ENCODE measurements around the gene DONSON. TPM values are rescaled to one million over a fixed set of nuclear protein-coding genes. Genes with fewer than 3 reads are reported as not detected.
"Not testable (repeated sequence)": the region's sequence is repeated elsewhere in the genome, so short reads cannot be mapped to it uniquely, and the experiment has no call there.

DONSON gene, protein sequence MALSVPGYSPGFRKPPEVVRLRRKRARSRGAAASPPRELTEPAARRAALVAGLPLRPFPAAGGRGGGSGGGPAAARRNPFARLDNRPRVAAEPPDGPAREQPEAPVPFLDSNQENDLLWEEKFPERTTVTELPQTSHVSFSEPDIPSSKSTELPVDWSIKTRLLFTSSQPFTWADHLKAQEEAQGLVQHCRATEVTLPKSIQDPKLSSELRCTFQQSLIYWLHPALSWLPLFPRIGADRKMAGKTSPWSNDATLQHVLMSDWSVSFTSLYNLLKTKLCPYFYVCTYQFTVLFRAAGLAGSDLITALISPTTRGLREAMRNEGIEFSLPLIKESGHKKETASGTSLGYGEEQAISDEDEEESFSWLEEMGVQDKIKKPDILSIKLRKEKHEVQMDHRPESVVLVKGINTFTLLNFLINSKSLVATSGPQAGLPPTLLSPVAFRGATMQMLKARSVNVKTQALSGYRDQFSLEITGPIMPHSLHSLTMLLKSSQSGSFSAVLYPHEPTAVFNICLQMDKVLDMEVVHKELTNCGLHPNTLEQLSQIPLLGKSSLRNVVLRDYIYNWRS
- total RNA-seq: 10.3 TPM

DNA sequence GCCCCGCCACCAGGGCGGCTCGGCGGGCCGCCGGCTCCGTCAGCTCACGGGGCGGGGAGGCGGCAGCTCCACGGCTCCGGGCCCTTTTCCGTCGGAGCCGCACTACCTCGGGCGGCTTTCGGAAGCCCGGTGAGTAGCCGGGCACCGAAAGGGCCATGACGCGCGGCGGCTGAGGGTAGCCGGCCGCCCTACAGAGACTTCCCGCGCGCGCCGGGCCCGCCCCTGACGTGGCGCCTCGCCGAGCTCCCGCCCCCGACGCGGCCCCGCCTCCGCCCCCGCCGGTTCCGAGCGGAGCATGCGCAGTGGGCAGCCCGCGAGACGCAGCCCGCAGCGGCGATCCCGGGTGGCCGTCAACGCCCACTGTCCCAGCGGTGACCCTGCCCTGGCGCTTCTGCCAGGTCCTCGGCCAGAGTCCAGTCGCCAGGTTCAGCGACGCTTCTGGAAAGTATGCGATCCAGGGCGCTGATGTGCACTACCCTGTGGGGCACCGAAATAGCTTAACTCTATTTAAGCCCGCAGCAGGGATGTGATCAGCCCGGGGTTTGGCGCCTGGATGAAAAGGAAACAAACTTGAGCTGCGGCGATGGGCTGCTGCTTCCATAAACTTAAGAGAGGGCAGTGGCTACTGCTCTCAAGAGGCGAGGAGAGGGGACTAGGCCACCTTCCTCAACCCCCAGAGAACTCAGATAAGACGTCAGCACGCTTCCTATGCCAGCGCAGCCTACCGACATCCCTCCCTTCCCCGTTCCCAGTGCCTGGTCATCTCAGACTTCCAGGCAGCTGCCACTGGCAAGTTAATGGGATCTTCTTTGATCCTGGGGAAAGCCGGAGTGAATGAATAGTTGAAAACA is at the start of gene DONSON:
DONSON (minus strand) TSS at position 200 of the 851 bp plus-strand sequence; CDS start at position 157, 43 bp downstream.
- Histone ChIP-seq H3K9me3 (no peaks in the 10 kb centered on the region), H3K27ac (peak within 1 kb of the TSS; percentile 85), H3K4me1 (peaks cover 18% of the 10 kb centered on the region), H3K36me3 (no peaks in the 10 kb centered on the region), H3K4me3 (peak within 1 kb of the TSS; percentile 61 to 70), H3K27me3 (no peaks in the 10 kb centered on the region)
- peak in 1 of 2 donors; percentile 46 for TF ChIP-seq POLR2A (IDR thresholded peaks at IDR 0.05)
- peak; percentile 32 to 83 for TF ChIP-seq POLR2AphosphoS5 (IDR thresholded peaks at IDR 0.05; ENCODE audit: insufficient read depth in 1 of 2, low read depth in 1 of 2)
- TF ChIP-seq, protein P1, sequence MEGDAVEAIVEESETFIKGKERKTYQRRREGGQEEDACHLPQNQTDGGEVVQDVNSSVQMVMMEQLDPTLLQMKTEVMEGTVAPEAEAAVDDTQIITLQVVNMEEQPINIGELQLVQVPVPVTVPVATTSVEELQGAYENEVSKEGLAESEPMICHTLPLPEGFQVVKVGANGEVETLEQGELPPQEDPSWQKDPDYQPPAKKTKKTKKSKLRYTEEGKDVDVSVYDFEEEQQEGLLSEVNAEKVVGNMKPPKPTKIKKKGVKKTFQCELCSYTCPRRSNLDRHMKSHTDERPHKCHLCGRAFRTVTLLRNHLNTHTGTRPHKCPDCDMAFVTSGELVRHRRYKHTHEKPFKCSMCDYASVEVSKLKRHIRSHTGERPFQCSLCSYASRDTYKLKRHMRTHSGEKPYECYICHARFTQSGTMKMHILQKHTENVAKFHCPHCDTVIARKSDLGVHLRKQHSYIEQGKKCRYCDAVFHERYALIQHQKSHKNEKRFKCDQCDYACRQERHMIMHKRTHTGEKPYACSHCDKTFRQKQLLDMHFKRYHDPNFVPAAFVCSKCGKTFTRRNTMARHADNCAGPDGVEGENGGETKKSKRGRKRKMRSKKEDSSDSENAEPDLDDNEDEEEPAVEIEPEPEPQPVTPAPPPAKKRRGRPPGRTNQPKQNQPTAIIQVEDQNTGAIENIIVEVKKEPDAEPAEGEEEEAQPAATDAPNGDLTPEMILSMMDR (IDR thresholded peaks at IDR 0.05): no peak
- intact Hi-C loops (cut with DNase I): no loop called here
- peak in 1 of 2 donors; percentile 89 for DNase-seq (ENCODE audit: extremely low spot score in 2 of 2)

DNA sequence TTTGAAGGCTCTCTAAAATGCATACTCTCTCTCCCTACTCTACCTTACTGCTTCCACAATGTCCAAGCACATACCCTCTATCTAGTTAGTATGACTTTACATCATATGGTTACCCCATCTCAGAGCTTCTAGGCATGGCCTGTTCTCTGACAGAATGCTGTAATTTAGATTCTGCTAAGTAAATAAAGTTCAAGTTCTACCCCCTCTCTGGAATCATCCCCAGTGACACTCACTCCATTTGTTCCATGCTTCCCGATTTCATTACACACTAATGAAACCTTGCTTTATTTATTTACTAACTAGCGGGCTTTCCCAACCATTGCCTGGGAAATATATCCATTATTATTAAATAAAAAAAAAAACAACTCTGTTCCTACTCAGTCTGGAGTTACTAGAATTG is 45.8 kb upstream of the DONSON start:
- Histone ChIP-seq H3K36me3 (peaks cover 0 to 8% of the 10 kb centered on the region in 2 donors), H3K27me3 (no peaks in the 10 kb centered on the region), H3K4me1 (peaks cover 15% of the 10 kb centered on the region), H3K4me3 (no peak overlapping the region), H3K9me3 (no peaks in the 10 kb centered on the region), H3K27ac (no peak overlapping the region)
- TF ChIP-seq POLR2A (IDR thresholded peaks at IDR 0.05) (no peak), POLR2AphosphoS5 (IDR thresholded peaks at IDR 0.05; ENCODE audit: insufficient read depth in 1 of 2, low read depth in 1 of 2) (no peak)
- TF ChIP-seq, protein P1 (IDR thresholded peaks at IDR 0.05): no peak
- intact Hi-C loops (cut with DNase I): no loop called here
- no peak for DNase-seq (ENCODE audit: extremely low spot score in 2 of 2)

DNA sequence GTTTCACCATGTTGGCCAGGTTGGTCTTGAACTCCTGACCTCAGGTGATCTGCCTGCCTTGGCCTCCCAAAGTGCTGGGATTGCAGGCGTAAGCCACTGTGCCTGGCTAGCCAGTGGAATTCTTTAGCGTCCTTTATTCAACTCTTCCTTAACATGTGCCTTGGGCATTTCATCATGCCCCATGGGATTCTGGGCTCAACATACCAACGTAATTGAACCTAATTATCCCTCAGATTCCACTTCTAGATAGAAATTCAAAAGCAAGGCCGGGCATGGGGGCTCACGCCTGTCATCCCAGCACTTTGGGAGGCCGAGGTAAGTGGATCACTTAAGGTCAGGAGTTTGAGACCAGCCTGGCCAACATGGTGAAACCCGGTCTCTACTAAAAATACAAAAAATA is 37.7 kb upstream of the DONSON start:
- H3K27me3 ChIP-seq; H3K27ac ChIP-seq; intact Hi-C loops (cut with DNase I); H3K9me3 ChIP-seq; H3K4me1 ChIP-seq; DNase-seq (ENCODE audit: extremely low spot score in 2 of 2); H3K4me3 ChIP-seq: not testable (repeated sequence)
- H3K36me3 ChIP-seq: peaks cover 0 to 20% of the 10 kb centered on the region in 2 donors

DNA sequence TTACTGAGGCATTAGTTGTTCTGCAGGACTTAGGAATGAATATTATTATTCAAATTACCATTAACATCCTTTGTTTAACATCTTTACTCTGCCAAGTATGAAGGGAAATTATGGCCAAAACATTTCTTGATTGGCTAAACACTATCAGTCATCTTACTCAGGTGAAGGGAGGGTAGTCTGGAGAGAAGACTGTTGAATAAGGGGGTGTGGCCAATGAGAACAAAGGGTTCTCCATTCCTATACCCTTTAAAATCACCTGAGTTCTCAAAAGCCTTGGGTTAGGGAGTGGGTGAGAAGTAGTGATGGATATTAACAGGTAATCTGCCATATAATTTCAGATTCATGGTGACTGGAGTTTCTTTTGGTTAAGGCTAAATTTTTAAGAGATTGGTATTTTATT is 33.8 kb upstream of the DONSON start:
- peaks cover 0 to 18% of the 10 kb centered on the region in 2 donors for H3K36me3 ChIP-seq
- TF ChIP-seq POLR2A (IDR thresholded peaks at IDR 0.05): no peak
- TF ChIP-seq, protein P1 (IDR thresholded peaks at IDR 0.05): no peak
- TF ChIP-seq POLR2AphosphoS5 (IDR thresholded peaks at IDR 0.05; ENCODE audit: insufficient read depth in 1 of 2, low read depth in 1 of 2): no peak
- H3K4me3 ChIP-seq: no peak overlapping the region
- no peak for DNase-seq (ENCODE audit: extremely low spot score in 2 of 2)
- H3K27ac ChIP-seq: no peak overlapping the region
- intact Hi-C loops (cut with DNase I): no loop called here
- no peaks in the 10 kb centered on the region for H3K27me3 ChIP-seq
- H3K9me3 ChIP-seq: no peaks in the 10 kb centered on the region
- no peaks in the 10 kb centered on the region for H3K4me1 ChIP-seq

DNA sequence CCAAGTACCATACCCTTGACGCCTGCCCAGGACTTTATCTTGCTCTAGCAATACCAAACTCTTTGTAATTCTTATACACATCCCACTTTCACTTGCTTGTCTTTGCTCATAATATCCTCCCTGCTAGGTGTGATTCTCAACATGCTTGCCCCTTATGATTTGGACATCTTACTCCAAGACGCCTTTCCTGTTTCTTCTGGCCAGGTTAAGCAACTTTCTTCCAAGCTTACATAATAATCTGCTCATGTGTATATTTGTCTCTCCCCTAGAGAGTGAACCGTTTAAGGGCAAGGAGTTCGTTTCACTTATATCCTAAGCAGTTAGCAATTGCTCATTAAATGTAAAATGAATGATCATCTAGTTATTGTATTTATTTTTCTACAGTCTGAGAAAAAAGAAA is 31.2 kb upstream of the DONSON start:
- no peak for DNase-seq (ENCODE audit: extremely low spot score in 2 of 2)
- Histone ChIP-seq H3K27me3 (no peaks in the 10 kb centered on the region), H3K27ac (no peak overlapping the region), H3K4me1 (no peaks in the 10 kb centered on the region), H3K36me3 (peaks cover 0 to 18% of the 10 kb centered on the region in 2 donors), H3K9me3 (no peaks in the 10 kb centered on the region), H3K4me3 (no peak overlapping the region)
- intact Hi-C loops (cut with DNase I): no loop called here
- TF ChIP-seq POLR2A (IDR thresholded peaks at IDR 0.05): no peak
- no peak for TF ChIP-seq POLR2AphosphoS5 (IDR thresholded peaks at IDR 0.05; ENCODE audit: insufficient read depth in 1 of 2, low read depth in 1 of 2)
- TF ChIP-seq, protein P1 (IDR thresholded peaks at IDR 0.05): no peak

All from vagina (tissue), 2 donors.